H9 (cell line): ENCODE results near the gene PNPLA7. TPM values are rescaled to one million over a fixed set of nuclear protein-coding genes. Genes with fewer than 3 reads are reported as not detected.

ENCODE experiments used
- DNase-seq: peaks from one replicate; pipeline ENCODE4 v3.0.0-alpha.2; 2017
- H2AFZ ChIP-seq: one replicate; pipeline ENCODE4 v1.6.1; 2013; ENCODE audit warnings: mild to moderate bottlenecking, low read length, control low read depth, moderate library complexity
- H2AK5ac ChIP-seq: 2 replicates; pipeline ENCODE4 v1.6.1; 2013; ENCODE audit warnings: low read length, control low read depth, mixed read lengths; ENCODE audit not compliant: insufficient read length
- H2BK120ac ChIP-seq: one replicate; pipeline ENCODE4 v1.6.1; 2013; ENCODE audit warnings: low read depth, mild to moderate bottlenecking, low read length, control low read depth, inconsistent platforms; ENCODE audit not compliant: poor library complexity, severe bottlenecking
- H2BK12ac ChIP-seq: 2 replicates; pipeline ENCODE4 v1.6.1; 2013; ENCODE audit warnings: low read length, control low read depth, mixed read lengths, low read depth; ENCODE audit not compliant: insufficient read length
- H2BK15ac ChIP-seq: 2 replicates; pipeline ENCODE4 v1.6.1; 2013; ENCODE audit warnings: low read depth, low read length, control low read depth
- H2BK20ac ChIP-seq: one replicate; pipeline ENCODE4 v1.6.1; 2013; ENCODE audit warnings: low read depth, mild to moderate bottlenecking, low read length, control low read depth, inconsistent platforms; ENCODE audit not compliant: poor library complexity, severe bottlenecking
- H2BK5ac ChIP-seq: 2 replicates; pipeline ENCODE4 v1.6.1; 2013; ENCODE audit warnings: low read length, control low read depth, mixed read lengths; ENCODE audit not compliant: insufficient read length
- H3K14ac ChIP-seq: 2 replicates; pipeline ENCODE4 v1.6.1; 2013; ENCODE audit warnings: low read length, control low read depth; ENCODE audit not compliant: insufficient read depth
- H3K18ac ChIP-seq: 2 replicates; pipeline ENCODE4 v1.6.1; 2013; ENCODE audit warnings: low read depth, mild to moderate bottlenecking, mixed read lengths, low read length, control low read depth; ENCODE audit not compliant: insufficient read length
- H3K23ac ChIP-seq: 2 replicates; pipeline ENCODE4 v1.6.1; 2013; ENCODE audit warnings: low read length, control low read depth, mixed read lengths, low read depth; ENCODE audit not compliant: insufficient read length
- H3K23me2 ChIP-seq: 2 replicates; pipeline ENCODE4 v1.6.1; 2013; ENCODE audit warnings: low read depth, mild to moderate bottlenecking, mixed read lengths, low read length, control low read depth; ENCODE audit not compliant: insufficient read length, poor library complexity, severe bottlenecking
- H3K27ac ChIP-seq: 2 replicates; pipeline ENCODE4 v1.5.1; 2013; ENCODE audit warnings: low read length, control low read depth, mixed read lengths, low read depth; ENCODE audit not compliant: insufficient read length
- H3K27me3 ChIP-seq: 2 replicates; pipeline ENCODE4 v1.6.1; 2013; ENCODE audit warnings: low read length, control low read depth, inconsistent platforms; ENCODE audit not compliant: insufficient read depth
- H3K4ac ChIP-seq: 2 replicates; pipeline ENCODE4 v1.6.1; 2013; ENCODE audit warnings: low read depth, mild to moderate bottlenecking, control low read depth, inconsistent platforms, low read length, moderate library complexity
- H3K4me1 ChIP-seq: 2 replicates; pipeline ENCODE4 v1.6.1; 2013; ENCODE audit warnings: low read length, control low read depth, inconsistent platforms; ENCODE audit not compliant: insufficient read depth
- H3K4me2 ChIP-seq: 2 replicates; pipeline ENCODE4 v1.6.1; 2013; ENCODE audit warnings: low read length, control low read depth, mixed read lengths; ENCODE audit not compliant: insufficient read length, insufficient read depth
- H3K56ac ChIP-seq: 2 replicates; pipeline ENCODE4 v1.6.1; 2013; ENCODE audit warnings: low read depth, mild to moderate bottlenecking, mixed read lengths, low read length, control low read depth; ENCODE audit not compliant: insufficient read length
- H3K79me1 ChIP-seq: 2 replicates; pipeline ENCODE4 v1.6.1; 2013; ENCODE audit warnings: low read depth, mild to moderate bottlenecking, moderate library complexity, low read length, control low read depth, inconsistent platforms; ENCODE audit not compliant: insufficient read depth, poor library complexity, severe bottlenecking
- H3K79me2 ChIP-seq: 2 replicates; pipeline ENCODE4 v1.6.1; 2013; ENCODE audit warnings: low read length, control low read depth, inconsistent platforms; ENCODE audit not compliant: insufficient read depth
- H3K9ac ChIP-seq: 2 replicates; pipeline ENCODE4 v1.6.1; 2013; ENCODE audit warnings: low read length, control low read depth, mixed read lengths; ENCODE audit not compliant: insufficient read length; ENCODE audit errors: extremely low read depth
- H3K9me3 ChIP-seq: one replicate; pipeline ENCODE4 v1.6.1; 2013; ENCODE audit warnings: low read depth, low read length, inconsistent platforms; ENCODE audit not compliant: control insufficient read depth
- H3T11ph ChIP-seq: one replicate; pipeline ENCODE4 v1.6.1; 2013; ENCODE audit warnings: mild to moderate bottlenecking, low read length, control low read depth, inconsistent platforms
- H4K20me1 ChIP-seq: one replicate; pipeline ENCODE4 v1.6.1; 2013; ENCODE audit not compliant: control insufficient read depth, insufficient read length, insufficient read depth
- H4K5ac ChIP-seq: 2 replicates; pipeline ENCODE4 v1.6.1; 2013; ENCODE audit warnings: low read depth, mild to moderate bottlenecking, mixed read lengths, low read length, control low read depth; ENCODE audit not compliant: insufficient read length
- H4K8ac ChIP-seq: replicated peaks from 2 replicates; pipeline ENCODE4 v1.6.1; 2013; ENCODE audit warnings: low read length, control low read depth, mixed read lengths, low read depth; ENCODE audit not compliant: insufficient read length
- H4K91ac ChIP-seq: 2 replicates; pipeline ENCODE4 v1.6.1; 2013; ENCODE audit warnings: low read depth, mild to moderate bottlenecking, moderate library complexity, mixed read lengths, low read length, control low read depth; ENCODE audit not compliant: insufficient read length
- H3K27ac Mint-ChIP-seq, 3 experiments: 2 replicates in 2 of 3; 3 replicates in 1 of 3; pipeline ENCODE4 v1.8.0; 2020 to 2021; ENCODE audit warnings: mixed read lengths in 3 of 3, mild to moderate bottlenecking in 1 of 3, moderate library complexity in 1 of 3
- H3K27me3 Mint-ChIP-seq: 2 replicates; pipeline ENCODE4 v1.8.0; 2021; ENCODE audit warnings: low read depth, mild to moderate bottlenecking, moderate library complexity, mixed read lengths
- H3K36me3 Mint-ChIP-seq, 3 experiments: 2 replicates in 2 of 3; 3 replicates in 1 of 3; pipeline ENCODE4 v1.8.0; 2020 to 2021; ENCODE audit warnings: low read depth in 3 of 3, mixed read lengths in 3 of 3; ENCODE audit not compliant: insufficient read depth in 1 of 3
- H3K4me1 Mint-ChIP-seq, 2 experiments: 2 replicates each; pipeline ENCODE4 v1.8.0; 2020; ENCODE audit warnings: mixed read lengths in 2 of 2
- H3K4me3 Mint-ChIP-seq, 2 experiments: 2 replicates in 1 of 2; 3 replicates in 1 of 2; pipeline ENCODE4 v1.8.0; 2020 to 2021; ENCODE audit warnings: mild to moderate bottlenecking in 2 of 2, mixed read lengths in 2 of 2, moderate library complexity in 1 of 2
- H3K9me3 Mint-ChIP-seq, 2 experiments: 2 replicates in 1 of 2; 3 replicates in 1 of 2; pipeline ENCODE4 v1.8.0; 2020; ENCODE audit warnings: mild to moderate bottlenecking in 2 of 2, mixed read lengths in 2 of 2, moderate library complexity in 1 of 2
- WGBS: extraction: QIAGEN DNeasy Blood & Tissue Kit; methylation state at CpG from one replicate; pipeline ENCODE4 v1.1.7; 2013; ENCODE audit warnings: missing lambda C conversion rate, low lambda C conversion rate, mixed read lengths; ENCODE audit not compliant: insufficient read length; ENCODE audit errors: extremely low coverage; 5-methylcytosine and 5-hydroxymethylcytosine counted together
- total RNA-seq: library from RNA; stranded (reverse); gene quantifications from 2 replicates; pipeline ENCODE4 v1.2.1, GENCODE V29; 2021
- TF ChIP-seq, protein P1 (sequence below): fragments of 200-600 bp; sonication (generic); conservative IDR thresholded peaks from 3 replicates; pipeline ENCODE4 v1.8.0; 2021; ENCODE audit warnings: antibody characterized with exemption, mild to moderate bottlenecking

Gene PNPLA7
- total RNA-seq, 1 experiment from 2014 or later = 1.8 TPM

DNA sequence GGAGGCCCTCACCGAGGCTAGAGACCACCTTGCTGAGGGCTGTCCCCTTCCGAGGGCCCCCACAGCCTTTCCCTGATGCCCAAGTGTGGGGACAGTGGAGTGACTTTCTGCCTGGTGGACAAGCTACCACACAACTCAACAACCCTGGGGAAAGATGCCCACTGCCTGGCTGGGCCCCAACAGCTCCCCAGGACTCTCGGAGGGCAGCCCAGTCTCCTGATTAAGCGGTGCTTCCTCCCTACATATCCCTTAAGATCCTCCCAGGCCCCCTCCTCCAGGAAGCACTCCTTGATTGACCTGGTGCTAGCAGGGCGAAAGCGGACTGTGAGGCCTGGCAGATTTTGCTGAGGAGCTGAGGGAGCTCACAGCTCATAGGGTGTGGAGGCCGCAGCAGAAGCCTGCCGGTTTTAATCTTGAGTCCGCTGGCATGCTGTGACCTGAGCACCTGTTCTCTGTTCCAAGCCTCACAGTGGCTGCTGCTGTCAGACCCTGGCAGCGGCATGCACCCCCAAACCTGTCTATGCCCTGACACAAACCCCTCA lies 93.3 kb downstream of the PNPLA7 start:
- no peaks in the 10 kb centered on the region for H3K79me1 ChIP-seq
- no peaks in the 10 kb centered on the region for H3K79me2 ChIP-seq
- no peaks in the 10 kb centered on the region for H3K9me3 ChIP-seq
- H4K5ac ChIP-seq = no peak overlapping the region
- no peak overlapping the region for H2BK15ac ChIP-seq
- no peak for DNase-seq
- no peak overlapping the region for H3K27ac Mint-ChIP-seq
- H2BK5ac ChIP-seq = no peak overlapping the region
- peaks cover 0 to 24% (median 15%) of the 10 kb centered on the region in 3 experiments; a peak in 5 of 7 replicates for H3K36me3 Mint-ChIP-seq
- no peak overlapping the region for H3K4me3 Mint-ChIP-seq
- no peak overlapping the region for H2BK12ac ChIP-seq
- H2AK5ac ChIP-seq = no peak overlapping the region
- WGBS = no CpG with 5 or more reads among the region's 10 CpGs
- H3K4ac ChIP-seq = no peak overlapping the region
- no peak overlapping the region for H3K27ac ChIP-seq
- H3K56ac ChIP-seq = no peak overlapping the region
- no peak overlapping the region for H3K18ac ChIP-seq
- no peak overlapping the region for H2BK20ac ChIP-seq
- no peak overlapping the region for H2BK120ac ChIP-seq
- no peak overlapping the region for H4K91ac ChIP-seq
- no peak overlapping the region for H2AFZ ChIP-seq
- H3K14ac ChIP-seq = no peak overlapping the region
- no peak overlapping the region for H3K4me2 ChIP-seq
- H3K27me3 ChIP-seq = no peaks in the 10 kb centered on the region; the same call in 1 of the 2 replicates
- no peak overlapping the region for H4K8ac ChIP-seq
- H3K23ac ChIP-seq = no peak overlapping the region
- H3K27me3 Mint-ChIP-seq = peaks cover 14% of the 10 kb centered on the region
- no peaks in the 10 kb centered on the region for H3K9me3 Mint-ChIP-seq
- H3K9ac ChIP-seq = no peak overlapping the region
- peaks cover 3% of the 10 kb centered on the region for H4K20me1 ChIP-seq
- H3K4me1 Mint-ChIP-seq = peaks cover 5 to 16% of the 10 kb centered on the region in 2 experiments; a peak in 3 of 4 replicates
- H3T11ph ChIP-seq = no peak overlapping the region
- H3K4me1 ChIP-seq = no peaks in the 10 kb centered on the region
- H3K23me2 ChIP-seq = peaks cover 6% of the 10 kb centered on the region
- TF ChIP-seq, protein P1, sequence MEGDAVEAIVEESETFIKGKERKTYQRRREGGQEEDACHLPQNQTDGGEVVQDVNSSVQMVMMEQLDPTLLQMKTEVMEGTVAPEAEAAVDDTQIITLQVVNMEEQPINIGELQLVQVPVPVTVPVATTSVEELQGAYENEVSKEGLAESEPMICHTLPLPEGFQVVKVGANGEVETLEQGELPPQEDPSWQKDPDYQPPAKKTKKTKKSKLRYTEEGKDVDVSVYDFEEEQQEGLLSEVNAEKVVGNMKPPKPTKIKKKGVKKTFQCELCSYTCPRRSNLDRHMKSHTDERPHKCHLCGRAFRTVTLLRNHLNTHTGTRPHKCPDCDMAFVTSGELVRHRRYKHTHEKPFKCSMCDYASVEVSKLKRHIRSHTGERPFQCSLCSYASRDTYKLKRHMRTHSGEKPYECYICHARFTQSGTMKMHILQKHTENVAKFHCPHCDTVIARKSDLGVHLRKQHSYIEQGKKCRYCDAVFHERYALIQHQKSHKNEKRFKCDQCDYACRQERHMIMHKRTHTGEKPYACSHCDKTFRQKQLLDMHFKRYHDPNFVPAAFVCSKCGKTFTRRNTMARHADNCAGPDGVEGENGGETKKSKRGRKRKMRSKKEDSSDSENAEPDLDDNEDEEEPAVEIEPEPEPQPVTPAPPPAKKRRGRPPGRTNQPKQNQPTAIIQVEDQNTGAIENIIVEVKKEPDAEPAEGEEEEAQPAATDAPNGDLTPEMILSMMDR = no peak
